MM.1S (cell line): Measurements from ENCODE around the gene RAPGEF4.

Experiments used
- DNase-seq: peaks from one replicate; pipeline ENCODE4 v3.0.0-alpha.2; 2015
- H2AFZ ChIP-seq: fragments of 300-600 bp; sonication (generic); 2 replicates; pipeline ENCODE4 v1.6.0; 2016; ENCODE audit warnings: antibody characterized with exemption, low read length
- H3F3A ChIP-seq: fragments of 300-600 bp; sonication (generic); 2 replicates; pipeline ENCODE4 v1.6.1; 2016; ENCODE audit warnings: mild to moderate bottlenecking, antibody characterized with exemption, low read length, moderate library complexity, mixed read lengths; ENCODE audit not compliant: insufficient read depth
- H3K27ac ChIP-seq: fragments of 300-600 bp; sonication (generic); 2 replicates; pipeline ENCODE4 v1.5.1; 2016; ENCODE audit warnings: mild to moderate bottlenecking, low read length
- H3K27me3 ChIP-seq: fragments of 300-600 bp; sonication (generic); replicated peaks from 2 replicates; pipeline ENCODE4 v1.6.0; 2016; ENCODE audit warnings: low read length; ENCODE audit not compliant: insufficient read depth
- H3K36me3 ChIP-seq: fragments of 300-600 bp; sonication (generic); replicated peaks from 2 replicates; pipeline ENCODE4 v1.6.1; 2016; ENCODE audit warnings: mild to moderate bottlenecking, low read length, mixed read lengths; ENCODE audit not compliant: insufficient read depth
- H3K4me1 ChIP-seq: fragments of 300-600 bp; sonication (generic); 2 replicates; pipeline ENCODE4 v1.6.1; 2016; ENCODE audit warnings: low read length, mixed read lengths
- H3K4me2 ChIP-seq: fragments of 300-600 bp; sonication (generic); 2 replicates; pipeline ENCODE4 v1.6.0; 2016; ENCODE audit warnings: low read depth, low read length
- H3K4me3 ChIP-seq: fragments of 300-600 bp; sonication (generic); 2 replicates; pipeline ENCODE4 v1.5.1; 2016; ENCODE audit warnings: low read length, mixed read lengths
- H3K79me2 ChIP-seq: fragments of 300-600 bp; sonication (generic); 2 replicates; pipeline ENCODE4 v1.6.1; 2016; ENCODE audit warnings: mixed run types, low read length, mixed read lengths
- H3K9ac ChIP-seq: fragments of 300-600 bp; sonication (generic); 2 replicates; pipeline ENCODE4 v1.6.1; 2016; ENCODE audit warnings: low read length, mixed read lengths
- H3K9me2 ChIP-seq: fragments of 300-600 bp; sonication (generic); replicated peaks from 2 replicates; pipeline ENCODE4 v1.6.1; 2016; ENCODE audit warnings: mild to moderate bottlenecking, low read length, mixed read lengths; ENCODE audit not compliant: insufficient read depth
- H3K9me3 ChIP-seq: fragments of 300-600 bp; sonication (generic); replicated peaks from 2 replicates; pipeline ENCODE4 v1.6.1; 2016; ENCODE audit warnings: mild to moderate bottlenecking, low read length, mixed read lengths; ENCODE audit not compliant: insufficient read depth
- H4K20me1 ChIP-seq: fragments of 300-600 bp; sonication (generic); 2 replicates; pipeline ENCODE4 v1.6.1; 2016; ENCODE audit warnings: mild to moderate bottlenecking, low read length, moderate library complexity, mixed read lengths; ENCODE audit not compliant: insufficient read depth
- CTCF ChIP-seq: fragments of 300-600 bp; sonication (generic); IDR thresholded peaks from 2 replicates; pipeline ENCODE4 v1.5.1; 2016; ENCODE audit warnings: antibody characterized with exemption, low read length, mixed read lengths
- EZH2 ChIP-seq: fragments of 300-600 bp; sonication (generic); optimal IDR thresholded peaks from 2 replicates; pipeline ENCODE3; 2017; ENCODE audit warnings: low read depth, mild to moderate bottlenecking, antibody characterized with exemption, low read length, mixed read lengths
- EZH2phosphoT487 ChIP-seq: fragments of 300-600 bp; sonication (generic); IDR thresholded peaks from 2 replicates; pipeline ENCODE4 v1.6.1; 2018; ENCODE audit warnings: antibody characterized with exemption, low read length

Gene RAPGEF4

DNA sequence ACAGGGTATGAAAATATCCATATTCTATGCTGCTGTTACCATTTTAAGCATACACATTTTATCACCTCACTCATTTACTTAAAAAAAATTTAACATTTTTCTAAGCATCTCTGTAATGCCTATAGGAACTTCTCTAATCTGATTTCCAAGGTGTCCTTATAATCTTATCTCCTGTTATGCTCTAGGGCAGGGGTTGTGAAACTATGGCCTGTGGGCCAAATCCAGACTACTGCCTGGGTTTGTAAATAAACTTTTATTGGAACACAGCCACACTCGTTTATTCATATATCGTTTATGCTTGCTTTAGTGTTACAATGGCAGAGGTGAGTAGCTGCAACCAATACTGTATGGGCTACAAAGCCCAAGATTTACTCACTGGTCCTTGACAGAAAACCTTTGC is 151.6 kb downstream of the RAPGEF4 start:
- Histone ChIP-seq H3K36me3 (no peaks in the 10 kb centered on the region), H2AFZ (no peak overlapping the region), H3K9me2 (no peaks in the 10 kb centered on the region), H3K9ac (no peak overlapping the region), H3K4me1 (no peaks in the 10 kb centered on the region), H3K79me2 (no peaks in the 10 kb centered on the region), H3K4me2 (no peak overlapping the region), H3F3A (no peaks in the 10 kb centered on the region), H3K4me3 (no peak overlapping the region), H3K9me3 (no peaks in the 10 kb centered on the region), H3K27me3 (no peaks in the 10 kb centered on the region), H3K27ac (no peak overlapping the region), H4K20me1 (no peaks in the 10 kb centered on the region)
- DNase-seq = no peak
- TF ChIP-seq CTCF = no peak
- no peak for TF ChIP-seq EZH2
- no peak for TF ChIP-seq EZH2phosphoT487

- Histone ChIP-seq H3K27ac (no peak overlapping the region), H2AFZ (no peak overlapping the region), H3K9me3 (no peaks in the 10 kb centered on the region), H3K36me3 (no peaks in the 10 kb centered on the region), H3K4me3 (no peak overlapping the region), H3F3A (no peaks in the 10 kb centered on the region), H3K9ac (no peak overlapping the region), H3K27me3 (no peaks in the 10 kb centered on the region), H3K4me2 (no peak overlapping the region), H4K20me1 (no peaks in the 10 kb centered on the region), H3K9me2 (no peaks in the 10 kb centered on the region), H3K79me2 (no peaks in the 10 kb centered on the region), H3K4me1 (no peaks in the 10 kb centered on the region)
- no peak for DNase-seq
- no peak for TF ChIP-seq EZH2
- no peak for TF ChIP-seq CTCF
- no peak for TF ChIP-seq EZH2phosphoT487
Observed at GRCh38 chr2:172888714-172889669, 153.3 kb downstream of the RAPGEF4 start.

DNA sequence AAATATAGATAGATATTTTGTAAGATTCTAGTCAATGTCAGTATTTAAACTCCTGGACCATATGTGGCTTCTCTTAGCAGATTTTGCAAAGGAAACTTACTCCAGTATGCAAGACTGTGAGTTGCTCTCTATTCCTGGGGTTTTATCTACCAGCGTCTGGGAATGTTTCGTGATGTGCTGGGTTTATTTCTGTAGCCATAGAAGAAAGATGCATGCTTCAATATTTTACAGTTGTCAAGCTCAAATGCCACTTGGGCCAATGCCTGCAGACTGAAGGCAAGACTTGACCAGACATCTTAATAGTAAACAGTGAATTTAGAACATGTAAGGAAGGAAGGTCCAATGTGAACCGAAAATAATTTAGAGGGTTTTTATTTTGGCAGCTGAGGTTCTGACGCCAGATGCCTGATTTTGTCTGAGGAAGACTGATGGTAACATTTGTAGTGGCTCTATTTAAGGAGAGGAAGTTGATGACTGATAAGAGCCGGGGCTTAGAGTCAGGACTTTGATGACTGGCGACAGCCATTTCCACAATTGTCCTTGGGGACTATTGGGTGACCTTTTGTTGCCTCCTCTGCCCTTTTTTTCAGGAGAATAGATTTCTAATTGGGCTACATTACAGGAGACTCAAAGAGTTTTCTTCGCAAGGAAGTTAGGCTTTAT is 154.3 kb downstream of the RAPGEF4 start:
- no peaks in the 10 kb centered on the region for H3K36me3 ChIP-seq
- H3K9me2 ChIP-seq = no peaks in the 10 kb centered on the region
- H3K9ac ChIP-seq = no peak overlapping the region
- H3F3A ChIP-seq = no peaks in the 10 kb centered on the region
- no peaks in the 10 kb centered on the region for H3K4me1 ChIP-seq
- no peak overlapping the region for H3K4me3 ChIP-seq
- no peak overlapping the region for H3K27ac ChIP-seq
- no peaks in the 10 kb centered on the region for H3K9me3 ChIP-seq
- H3K79me2 ChIP-seq = no peaks in the 10 kb centered on the region
- H3K27me3 ChIP-seq = no peaks in the 10 kb centered on the region
- DNase-seq = no peak
- no peaks in the 10 kb centered on the region for H4K20me1 ChIP-seq
- H3K4me2 ChIP-seq = no peak overlapping the region
- no peak overlapping the region for H2AFZ ChIP-seq
- TF ChIP-seq EZH2 = no peak
- no peak for TF ChIP-seq EZH2phosphoT487
- TF ChIP-seq CTCF = no peak
